ENCODE measurements around the gene CUL4A.

The CUL4A gene

GRCh38 chr13:113176280-113176679 lies 33.1 kb upstream of the CUL4A start:
- Histone ChIP-seq H3K79me2 (ENCODE audit: control insufficient read depth, low read length) (no peaks in the 10 kb centered on the region), H3K9me3 (ENCODE audit: control insufficient read depth, insufficient read depth, low read length) (no peaks in the 10 kb centered on the region), H3K4me1 (ENCODE audit: control insufficient read depth, low read length) (no peaks in the 10 kb centered on the region), H3F3A (ENCODE audit: control insufficient read depth, insufficient read depth) (no peaks in the 10 kb centered on the region), H3K4me3 (ENCODE audit: low read length) (no peak overlapping the region), H4K20me1 (ENCODE audit: control insufficient read depth, insufficient read depth, low read depth, low read length) (no peaks in the 10 kb centered on the region), H3K4me2 (ENCODE audit: low read length) (no peak overlapping the region), H3K36me3 (ENCODE audit: control insufficient read depth, low read length) (peaks cover 76% of the 10 kb centered on the region), H3K27ac (ENCODE audit: low read depth, low read length) (no peak overlapping the region), H3K27me3 (ENCODE audit: control insufficient read depth, low read length) (no peaks in the 10 kb centered on the region), H3K9me2 (replicated peaks; ENCODE audit: control insufficient read depth, low read length) (no peaks in the 10 kb centered on the region)
- TF ChIP-seq CTCF (IDR thresholded peaks at IDR 0.05; ENCODE audit: low read depth, low read length, poor library complexity, severe bottlenecking) (no peak), EZH2phosphoT487 (IDR thresholded peaks at IDR 0.05; ENCODE audit: borderline replicate concordance, low read length) (no peak)

GRCh38 chr13:113176822-113177221 lies 32.6 kb upstream of the CUL4A start:
- no peaks in the 10 kb centered on the region for H3K4me1 ChIP-seq (ENCODE audit: control insufficient read depth, low read length)
- H3K9me3 ChIP-seq (ENCODE audit: control insufficient read depth, insufficient read depth, low read length): no peaks in the 10 kb centered on the region
- no peaks in the 10 kb centered on the region for H3K79me2 ChIP-seq (ENCODE audit: control insufficient read depth, low read length)
- no peaks in the 10 kb centered on the region for H3F3A ChIP-seq (ENCODE audit: control insufficient read depth, insufficient read depth)
- no peak overlapping the region for H3K27ac ChIP-seq (ENCODE audit: low read depth, low read length)
- no peaks in the 10 kb centered on the region for H3K27me3 ChIP-seq (ENCODE audit: control insufficient read depth, low read length)
- no peak overlapping the region for H3K4me3 ChIP-seq (ENCODE audit: low read length)
- H3K4me2 ChIP-seq (ENCODE audit: low read length): no peak overlapping the region
- H3K36me3 ChIP-seq (ENCODE audit: control insufficient read depth, low read length): peaks cover 76% of the 10 kb centered on the region
- no peaks in the 10 kb centered on the region for H3K9me2 ChIP-seq (replicated peaks; ENCODE audit: control insufficient read depth, low read length)
- H4K20me1 ChIP-seq (ENCODE audit: control insufficient read depth, insufficient read depth, low read depth, low read length): no peaks in the 10 kb centered on the region
- TF ChIP-seq CTCF (IDR thresholded peaks at IDR 0.05; ENCODE audit: low read depth, low read length, poor library complexity, severe bottlenecking) (no peak), EZH2phosphoT487 (IDR thresholded peaks at IDR 0.05; ENCODE audit: borderline replicate concordance, low read length) (no peak)

GRCh38 chr13:113178070-113178895 lies 31.1 kb upstream of the CUL4A start:
- Histone ChIP-seq H3K27me3 (ENCODE audit: control insufficient read depth, low read length) (no peaks in the 10 kb centered on the region), H4K20me1 (ENCODE audit: control insufficient read depth, insufficient read depth, low read depth, low read length) (no peaks in the 10 kb centered on the region), H3F3A (ENCODE audit: control insufficient read depth, insufficient read depth) (no peaks in the 10 kb centered on the region), H3K9me2 (replicated peaks; ENCODE audit: control insufficient read depth, low read length) (no peaks in the 10 kb centered on the region), H3K4me3 (ENCODE audit: low read length) (no peak overlapping the region), H3K4me1 (ENCODE audit: control insufficient read depth, low read length) (no peaks in the 10 kb centered on the region), H3K27ac (ENCODE audit: low read depth, low read length) (no peak overlapping the region), H3K4me2 (ENCODE audit: low read length) (no peak overlapping the region), H3K79me2 (ENCODE audit: control insufficient read depth, low read length) (no peaks in the 10 kb centered on the region), H3K9me3 (ENCODE audit: control insufficient read depth, insufficient read depth, low read length) (no peaks in the 10 kb centered on the region), H3K36me3 (ENCODE audit: control insufficient read depth, low read length) (peaks cover 80% of the 10 kb centered on the region)
- TF ChIP-seq EZH2phosphoT487 (IDR thresholded peaks at IDR 0.05; ENCODE audit: borderline replicate concordance, low read length): no peak
- TF ChIP-seq CTCF (IDR thresholded peaks at IDR 0.05; ENCODE audit: low read depth, low read length, poor library complexity, severe bottlenecking): no peak
